Fibroblast of lung (primary cell): ENCODE measurements around the gene NMNAT2. TPM values are rescaled to one million over a fixed set of nuclear protein-coding genes. Genes with fewer than 3 reads are reported as not detected.

Source experiments
- DNase-seq, 2 donors: peaks; one replicate each; pipeline versions ENCODE4 v3.0.0 to v3.0.0-alpha.2; 2010; ENCODE audit warnings: low read depth in 2 of 2
- H2AFZ ChIP-seq: 2 replicates; pipeline ENCODE4 v1.5.1; 2012; ENCODE audit warnings: low read length, control low read depth, inconsistent platforms
- H3K27ac ChIP-seq: 2 replicates; pipeline ENCODE4 v1.5.1; 2011; ENCODE audit warnings: low read length, control low read depth; ENCODE audit not compliant: insufficient read depth
- H3K27me3 ChIP-seq: 2 replicates; pipeline ENCODE4 v1.5.1; 2011; ENCODE audit warnings: mild to moderate bottlenecking, low read length; ENCODE audit not compliant: control insufficient read depth, insufficient read depth
- H3K36me3 ChIP-seq: 2 replicates; pipeline ENCODE4 v1.5.1; 2011; ENCODE audit warnings: low read length; ENCODE audit not compliant: control insufficient read depth, insufficient read depth
- H3K4me1 ChIP-seq: 2 replicates; pipeline ENCODE4 v1.5.1; 2011; ENCODE audit warnings: low read length; ENCODE audit not compliant: control insufficient read depth, insufficient read depth; ENCODE audit errors: extremely low read depth
- H3K4me2 ChIP-seq: 2 replicates; pipeline ENCODE4 v1.5.1; 2011; ENCODE audit warnings: low read length, control low read depth; ENCODE audit not compliant: insufficient read depth; ENCODE audit errors: extremely low read depth
- H3K4me3 ChIP-seq, 4 experiments: fragments of 200-600 bp in 1 of 4; sonication (generic) in 1 of 4; replicated peaks in 1 of 4; 2 replicates each; pipeline ENCODE4 v1.5.1; 2011 to 2016; ENCODE audit warnings: low read length in 4 of 4, low read depth in 3 of 4, mild to moderate bottlenecking in 3 of 4, control low read depth in 2 of 4, inconsistent platforms in 1 of 4, mixed read lengths in 1 of 4; ENCODE audit not compliant: insufficient read depth in 1 of 4; ENCODE audit errors: control extremely low read depth in 1 of 4
- H3K79me2 ChIP-seq: 2 replicates; pipeline ENCODE4 v1.5.1; 2012; ENCODE audit warnings: mild to moderate bottlenecking, low read length, inconsistent platforms; ENCODE audit not compliant: control insufficient read depth, insufficient read depth
- H3K9ac ChIP-seq: 2 replicates; pipeline ENCODE4 v1.5.1; 2011; ENCODE audit warnings: mild to moderate bottlenecking, low read length, control low read depth; ENCODE audit not compliant: insufficient read depth
- H3K9me3 ChIP-seq: 2 replicates; pipeline ENCODE4 v1.5.1; 2012; ENCODE audit warnings: low read depth, low read length; ENCODE audit not compliant: control insufficient read depth, insufficient read depth
- H4K20me1 ChIP-seq: 2 replicates; pipeline ENCODE4 v1.5.1; 2011; ENCODE audit warnings: low read length; ENCODE audit not compliant: control insufficient read depth, insufficient read depth; ENCODE audit errors: extremely low read depth
- CTCF ChIP-seq, 2 donors: IDR thresholded peaks in 1 of 2; conservative IDR thresholded peaks in 1 of 2; 1 replicate in 1 of 2; 2 replicates in 1 of 2; pipeline ENCODE4 v1.5.1; 2011 to 2012; ENCODE audit warnings: low read length in 2 of 2, control low read depth in 1 of 2, inconsistent platforms in 1 of 2, low read depth in 1 of 2, mild to moderate bottlenecking in 1 of 2
- EZH2 ChIP-seq: IDR thresholded peaks from 2 replicates; pipeline ENCODE4 v1.5.1; 2012; ENCODE audit warnings: low read length, control low read depth, mild to moderate bottlenecking; ENCODE audit errors: missing control alignments
- polyA plus RNA-seq, 2 donors: library from polyadenylated mRNA; depleted of rRNA in 1 of 2; stranded (reverse) in 1 of 2; unstranded in 1 of 2; fragments of >200 nt; gene quantifications; 2 replicates each; pipeline ENCODE4 v1.2.1, GENCODE V29; 2011 to 2012; ENCODE audit warnings: missing spikeins in 1 of 2
- total RNA-seq: library from RNA; depleted of rRNA; stranded (reverse); fragments of >200 nt; gene quantifications from 2 replicates; pipeline ENCODE4 v1.2.1, GENCODE V29; 2014

The NMNAT2 gene
- total and polyA plus RNA-seq, 2 donors (not counting 1 experiment from before 2014, with no cell fraction given), result under 0.01 to 0.61 TPM

DNA sequence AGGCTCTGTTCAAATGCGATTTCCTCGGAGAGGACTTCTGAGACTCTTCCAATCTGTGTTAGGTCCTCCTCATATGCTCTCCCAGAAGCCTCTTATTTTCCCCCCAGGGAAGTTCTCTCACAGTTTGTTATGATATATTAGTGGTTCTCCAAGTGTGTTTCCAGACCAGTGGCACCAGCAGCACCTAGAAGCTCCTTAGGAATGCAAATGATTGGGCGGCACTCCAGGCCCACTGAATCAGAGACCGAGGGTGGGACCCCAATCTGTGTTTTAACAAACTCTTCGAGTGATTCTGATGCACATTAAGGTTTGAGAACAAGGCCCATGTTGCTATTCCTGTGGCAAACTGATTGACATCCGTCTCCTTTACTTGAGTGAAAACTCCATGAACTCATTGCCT lies 63.0 kb downstream of the NMNAT2 start:
- Histone ChIP-seq H4K20me1 (no peaks in the 10 kb centered on the region), H3K4me3 (no peak overlapping the region), H3K36me3 (no peaks in the 10 kb centered on the region)

GRCh38 chr1:183353597-183353996 lies 64.6 kb downstream of the NMNAT2 start:
- DNase-seq, result no peak
- Histone ChIP-seq H3K79me2 (no peaks in the 10 kb centered on the region), H2AFZ (no peak overlapping the region), H3K4me2 (no peak overlapping the region), H3K9me3 (no peaks in the 10 kb centered on the region), H3K9ac (no peak overlapping the region), H3K27ac (no peak overlapping the region), H3K27me3 (peaks cover 16% of the 10 kb centered on the region), H3K4me3 (no peak overlapping the region), H3K36me3 (no peaks in the 10 kb centered on the region), H4K20me1 (no peaks in the 10 kb centered on the region), H3K4me1 (no peaks in the 10 kb centered on the region)
- TF ChIP-seq CTCF (conservative IDR thresholded peaks at IDR 0.05 in 1 of 2, IDR thresholded peaks at IDR 0.05 in 1 of 2; ENCODE audit: low read depth in 1 of 2, low read length in 2 of 2) (no peak), EZH2 (no peak)

More for the DNA sequence above, 63.0 kb downstream of the NMNAT2 start:
- H3K9me3 ChIP-seq, result no peaks in the 10 kb centered on the region
- no peaks in the 10 kb centered on the region for H3K79me2 ChIP-seq
- no peak for DNase-seq
- no peak overlapping the region for H3K27ac ChIP-seq
- no peak overlapping the region for H2AFZ ChIP-seq
- peaks cover 8% of the 10 kb centered on the region for H3K27me3 ChIP-seq
- no peak overlapping the region for H3K9ac ChIP-seq
- TF ChIP-seq EZH2 (no peak), CTCF (conservative IDR thresholded peaks at IDR 0.05 in 1 of 2, IDR thresholded peaks at IDR 0.05 in 1 of 2; ENCODE audit: low read depth in 1 of 2, low read length in 2 of 2) (no peak)
- H3K4me2 ChIP-seq, result no peak overlapping the region
- no peaks in the 10 kb centered on the region for H3K4me1 ChIP-seq

GRCh38 chr1:183349201-183349711 lies 68.9 kb downstream of the NMNAT2 start:
- H3K27ac ChIP-seq, result no peak overlapping the region
- peaks cover 28% of the 10 kb centered on the region for H3K27me3 ChIP-seq
- no peak overlapping the region for H2AFZ ChIP-seq
- no peak overlapping the region for H3K4me3 ChIP-seq
- no peak overlapping the region for H3K9ac ChIP-seq
- no peaks in the 10 kb centered on the region for H3K4me1 ChIP-seq
- H3K4me2 ChIP-seq, result no peak overlapping the region
- TF ChIP-seq CTCF (conservative IDR thresholded peaks at IDR 0.05 in 1 of 2, IDR thresholded peaks at IDR 0.05 in 1 of 2; ENCODE audit: low read depth in 1 of 2, low read length in 2 of 2), result no peak
- TF ChIP-seq EZH2, result no peak
- no peaks in the 10 kb centered on the region for H3K9me3 ChIP-seq
- peak; percentile 19 to 75 for DNase-seq
- H3K36me3 ChIP-seq, result no peaks in the 10 kb centered on the region
- no peaks in the 10 kb centered on the region for H3K79me2 ChIP-seq
- H4K20me1 ChIP-seq, result no peaks in the 10 kb centered on the region
